Keratinocyte (primary cell): Measurements from ENCODE around the gene EGFR.

Experiments
- CTCF ChIP-seq, 3 experiments: IDR thresholded peaks in 1 of 3; conservative IDR thresholded peaks in 1 of 3; optimal IDR thresholded peaks in 1 of 3; 2 replicates in 2 of 3; 3 replicates in 1 of 3; pipeline versions ENCODE3 to v1.5.1; 2011; ENCODE audit warnings: low read length in 3 of 3, mild to moderate bottlenecking in 3 of 3, moderate library complexity in 2 of 3, control low read depth in 1 of 3, inconsistent platforms in 1 of 3; ENCODE audit not compliant: insufficient read depth in 2 of 3; ENCODE audit errors: extremely low read depth in 1 of 3
- EZH2 ChIP-seq: IDR thresholded peaks from one replicate; pipeline ENCODE4 v1.6.1; 2012; ENCODE audit warnings: inconsistent platforms, mild to moderate bottlenecking, low read length, moderate library complexity

DNA sequence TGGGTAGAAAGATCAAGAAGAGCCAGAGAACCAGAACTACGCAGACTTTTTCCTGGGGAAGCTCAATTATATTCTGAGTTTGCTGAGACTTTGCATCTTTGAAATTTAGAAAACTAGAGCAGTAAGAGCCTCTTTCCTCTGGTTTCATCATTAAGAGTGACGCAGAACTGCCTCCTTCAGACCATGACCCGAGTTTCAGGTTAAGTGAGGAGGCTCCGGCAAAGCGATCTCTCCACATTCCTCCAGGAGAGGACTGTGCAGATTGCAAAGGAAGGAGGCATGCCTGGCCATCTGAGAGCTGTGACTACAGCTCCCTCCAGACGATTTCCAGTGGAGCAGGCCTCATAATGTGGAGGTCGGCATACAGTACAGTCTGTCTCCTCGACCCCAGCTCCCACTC, 230.5 kb downstream of the EGFR start:
- no peak for TF ChIP-seq CTCF (optimal IDR thresholded peaks at IDR 0.05 in 1 of 3, IDR thresholded peaks at IDR 0.05 in 1 of 3, conservative IDR thresholded peaks at IDR 0.05 in 1 of 3; ENCODE audit: extremely low read depth in 1 of 3, insufficient read depth in 2 of 3, low read length in 3 of 3)
- no peak for TF ChIP-seq EZH2
